Right lobe of liver (tissue), 4 donors: ENCODE data around the gene IGFBPL1.

ENCODE experiments used
- CTCF ChIP-seq, 4 donors: fragments of 200-600 bp in 3 of 4; fragments of 450-650 bp in 1 of 4; IDR thresholded peaks; one replicate each; pipeline versions ENCODE4 v1.5.1 to v1.8.0; 2016 to 2022; ENCODE audit warnings: antibody characterized with exemption in 4 of 4, mild to moderate bottlenecking in 2 of 4
- POLR2A ChIP-seq: fragments of 450-650 bp; IDR thresholded peaks from one replicate; pipeline ENCODE4 v1.6.1; 2017; ENCODE audit warnings: antibody characterized with exemption, mild to moderate bottlenecking
- donor health status: DM: no; HTN: no; CAD: no.
- donor health status: DM: no; HTN: no; CAD: no.
- donor health status: DM: no; HTN: yes; CAD: no.

GRCh38 chr9:38424918-38425317, 664 bp upstream of the IGFBPL1 start:
- TF ChIP-seq CTCF (IDR thresholded peaks at IDR 0.05): no peak
- no peak for TF ChIP-seq POLR2A
